Measurements from ENCODE around the gene HOXA7.

Gene HOXA7

DNA sequence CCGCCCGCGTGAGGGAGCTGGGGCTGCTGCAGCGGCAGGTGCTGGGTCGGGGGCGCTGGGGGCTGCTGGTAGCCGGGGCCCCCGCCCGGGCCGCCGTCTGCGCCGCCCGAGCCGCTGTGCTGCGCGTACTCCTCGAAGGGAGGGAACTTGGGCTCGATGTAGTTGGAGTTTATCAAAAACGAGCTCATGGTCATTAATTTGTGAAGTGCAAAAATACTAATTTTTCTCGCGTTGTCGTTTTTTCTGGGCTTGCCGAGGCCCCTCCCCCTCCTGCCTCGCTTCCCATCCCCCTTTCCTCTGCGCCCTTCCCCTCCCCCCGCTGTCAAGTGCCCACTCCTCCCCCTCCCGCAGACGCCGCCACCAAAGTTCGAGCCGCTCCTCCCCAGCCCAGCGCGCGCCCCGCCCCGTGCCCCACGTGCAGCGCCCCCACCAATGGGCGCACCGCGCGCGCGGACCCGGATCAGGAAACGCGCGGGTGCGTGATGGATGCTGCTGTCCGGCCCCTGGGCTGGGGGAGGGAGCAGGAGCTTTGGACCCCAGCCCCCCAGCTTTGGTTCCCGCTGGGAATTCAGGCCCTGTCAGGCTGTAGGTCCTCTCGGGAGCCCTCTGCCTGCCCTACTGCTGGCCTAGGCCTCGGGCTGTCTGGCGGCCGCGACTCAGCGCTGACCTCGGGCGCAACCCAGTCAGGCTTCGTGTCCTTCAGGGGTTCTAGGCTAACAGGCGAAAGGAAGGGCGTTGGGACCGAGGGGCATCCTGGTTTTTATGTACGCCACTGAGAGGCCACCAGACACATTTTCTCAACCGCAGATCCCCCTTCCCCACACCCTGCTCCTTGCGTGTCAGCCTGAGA, 25.7 kb downstream of the HOXA7 start, which contains the start of gene HOXA4:
TSS of gene HOXA4 (minus strand) at position 218 of the 850 bp plus-strand sequence. CDS start at position 194, 24 bp downstream.
- DNase-seq, result peak; percentile 77

DNA sequence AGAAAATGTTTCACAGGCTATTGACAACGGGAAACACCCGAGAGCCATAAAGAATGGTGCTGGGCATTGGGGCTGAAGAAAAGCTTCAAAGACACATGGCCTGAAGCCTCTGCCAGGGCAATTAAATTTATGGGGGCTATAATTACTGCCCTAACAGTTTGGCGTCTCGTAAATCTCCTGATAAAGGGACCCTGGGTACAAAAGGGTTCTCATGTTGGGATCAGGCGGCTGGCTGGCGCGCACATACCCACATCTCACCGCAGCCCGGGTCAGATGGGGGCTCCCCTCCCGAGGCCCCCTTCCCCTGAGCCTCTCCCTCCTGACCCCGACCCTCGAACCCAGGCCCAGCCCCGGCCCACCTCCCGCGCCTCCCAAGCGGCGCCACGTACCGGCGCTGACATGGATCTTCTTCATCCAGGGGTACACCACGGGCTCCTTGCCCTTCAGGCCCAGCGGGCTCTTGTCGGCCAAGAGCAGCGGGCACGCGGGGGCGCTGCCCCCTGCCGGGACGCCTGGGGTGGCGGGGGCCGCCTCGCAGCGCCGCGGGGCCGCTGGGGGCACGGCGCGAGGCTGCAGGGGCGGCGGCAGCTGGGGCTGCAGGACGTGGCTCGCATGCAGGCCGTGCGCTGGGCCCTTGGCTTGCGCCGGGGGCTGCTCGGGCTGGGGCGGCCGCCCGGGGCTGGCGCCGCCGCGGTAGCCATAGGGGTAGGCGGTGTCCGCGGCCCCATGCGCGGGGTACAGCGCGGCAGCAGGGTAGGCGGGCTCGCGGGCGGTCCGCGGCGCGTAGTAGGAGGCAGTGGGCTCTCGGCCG, 26.5 kb downstream of the HOXA7 start:
- DNase-seq, result no peak

DNA sequence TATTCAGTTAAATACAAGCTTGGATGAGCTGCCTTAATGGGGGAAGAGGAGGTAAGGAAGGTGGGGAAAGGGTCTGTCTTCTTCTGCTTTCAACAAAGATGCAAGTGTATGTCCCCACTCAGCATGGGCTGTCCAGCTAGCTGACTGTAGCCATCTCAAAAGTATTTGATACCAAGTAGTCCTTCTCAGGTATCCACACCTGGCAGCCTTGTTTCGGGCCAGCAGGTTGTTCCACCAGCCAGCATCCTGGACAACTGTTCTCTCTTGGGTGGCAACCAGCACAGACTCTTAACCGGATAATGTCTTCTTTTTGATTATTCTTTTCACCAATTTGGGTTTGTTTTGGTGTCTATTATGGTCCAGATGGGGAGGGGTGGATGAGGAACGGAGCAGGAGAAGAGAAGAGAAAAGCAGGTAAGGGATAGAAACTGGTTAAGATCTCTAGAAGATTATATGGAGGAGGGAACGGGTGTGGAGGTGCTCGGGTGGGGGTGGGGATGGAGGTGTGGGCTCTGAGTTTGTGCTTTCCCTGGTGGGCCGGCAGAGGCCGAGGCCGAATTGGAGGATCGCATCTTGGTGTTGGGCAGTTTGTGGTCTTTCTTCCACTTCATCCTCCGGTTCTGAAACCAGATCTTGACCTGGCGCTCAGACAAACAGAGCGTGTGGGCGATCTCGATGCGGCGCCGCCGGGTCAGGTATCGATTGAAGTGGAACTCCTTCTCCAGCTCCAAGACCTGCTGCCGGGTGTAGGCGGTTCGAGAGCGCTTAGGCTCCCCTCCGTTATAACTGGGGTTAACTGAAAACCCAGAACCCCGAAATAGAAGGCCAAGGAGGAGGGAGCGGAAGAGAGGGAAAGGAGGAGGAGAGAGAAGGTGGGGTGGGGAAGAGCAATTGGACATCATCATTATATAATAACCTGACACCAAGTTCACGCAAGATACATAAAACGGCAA, 27.4 kb downstream of the HOXA7 start:
- no peak for DNase-seq

DNA sequence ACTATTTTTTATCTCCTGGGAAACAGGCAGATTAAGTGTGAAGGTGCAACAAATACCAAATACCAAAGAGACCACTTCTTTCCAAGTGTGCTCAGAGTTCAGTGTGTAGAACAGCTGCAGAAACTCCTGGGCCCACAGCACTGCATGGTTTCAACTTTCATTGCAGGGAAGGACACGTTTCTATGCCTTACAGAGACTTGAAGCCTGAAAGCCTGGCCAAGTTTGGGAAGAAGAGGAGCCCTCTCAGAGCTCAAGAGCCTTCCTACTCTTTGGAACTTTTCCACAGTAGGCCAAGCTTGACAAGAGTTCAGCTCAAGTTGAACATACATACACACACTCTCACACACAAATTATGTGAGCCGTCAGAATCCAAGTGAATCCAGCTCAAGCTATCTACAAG, 28.4 kb downstream of the HOXA7 start:
- no peak for DNase-seq

DNA sequence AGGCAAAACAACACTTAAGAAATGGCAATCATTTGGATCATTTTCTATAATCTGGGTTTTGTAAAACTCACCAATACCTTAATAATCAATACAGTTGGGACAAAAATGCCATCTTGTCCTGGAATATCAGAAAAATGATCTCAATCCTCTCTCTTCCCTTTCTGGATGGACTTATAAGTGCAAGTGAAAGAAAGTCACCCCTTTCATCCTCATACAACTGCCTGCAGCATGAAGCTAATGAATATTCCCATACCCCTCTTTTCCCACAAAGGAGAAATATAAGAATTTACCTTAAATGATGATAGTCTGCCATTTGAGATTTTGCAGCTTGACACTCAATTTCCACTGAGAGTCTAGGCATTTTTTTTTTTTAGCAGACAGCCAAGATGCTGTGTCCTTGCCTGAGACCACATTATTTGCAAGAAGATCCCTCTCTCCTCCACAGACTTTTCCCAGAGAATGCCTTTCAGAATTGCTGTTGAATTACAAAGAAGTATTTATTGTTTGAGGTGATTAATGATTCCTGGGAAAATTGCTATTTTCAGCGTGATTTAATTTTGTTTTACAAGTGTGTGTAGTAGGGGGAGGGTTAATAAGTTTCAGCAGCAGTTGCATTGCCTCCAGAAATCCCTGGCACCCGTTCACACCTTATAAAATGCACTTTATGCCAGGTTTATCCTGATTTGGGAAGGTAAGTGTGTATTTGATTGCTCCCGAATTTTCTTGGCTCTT, 29.7 kb downstream of the HOXA7 start:
- no peak for DNase-seq

DNA sequence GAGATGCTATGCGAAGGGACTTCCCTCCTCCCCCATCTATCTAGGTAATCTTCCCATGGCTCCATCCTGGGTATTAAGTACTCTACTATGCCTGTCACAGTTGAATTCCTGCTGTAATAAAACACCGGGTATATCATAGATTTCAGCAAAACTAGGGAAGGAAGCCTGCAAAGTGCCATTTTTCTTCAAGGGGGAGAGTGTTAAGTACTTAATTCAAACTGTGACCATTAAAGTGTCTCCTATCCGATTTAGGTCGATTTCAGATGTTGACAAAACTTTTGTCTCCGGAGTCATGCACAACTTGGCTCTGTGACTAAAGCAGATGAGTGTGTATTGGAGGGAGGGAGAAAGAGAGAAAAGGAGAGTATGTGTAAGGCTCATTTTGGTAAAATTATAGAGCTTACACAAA, 30.5 kb downstream of the HOXA7 start:
- DNase-seq, result no peak

DNA sequence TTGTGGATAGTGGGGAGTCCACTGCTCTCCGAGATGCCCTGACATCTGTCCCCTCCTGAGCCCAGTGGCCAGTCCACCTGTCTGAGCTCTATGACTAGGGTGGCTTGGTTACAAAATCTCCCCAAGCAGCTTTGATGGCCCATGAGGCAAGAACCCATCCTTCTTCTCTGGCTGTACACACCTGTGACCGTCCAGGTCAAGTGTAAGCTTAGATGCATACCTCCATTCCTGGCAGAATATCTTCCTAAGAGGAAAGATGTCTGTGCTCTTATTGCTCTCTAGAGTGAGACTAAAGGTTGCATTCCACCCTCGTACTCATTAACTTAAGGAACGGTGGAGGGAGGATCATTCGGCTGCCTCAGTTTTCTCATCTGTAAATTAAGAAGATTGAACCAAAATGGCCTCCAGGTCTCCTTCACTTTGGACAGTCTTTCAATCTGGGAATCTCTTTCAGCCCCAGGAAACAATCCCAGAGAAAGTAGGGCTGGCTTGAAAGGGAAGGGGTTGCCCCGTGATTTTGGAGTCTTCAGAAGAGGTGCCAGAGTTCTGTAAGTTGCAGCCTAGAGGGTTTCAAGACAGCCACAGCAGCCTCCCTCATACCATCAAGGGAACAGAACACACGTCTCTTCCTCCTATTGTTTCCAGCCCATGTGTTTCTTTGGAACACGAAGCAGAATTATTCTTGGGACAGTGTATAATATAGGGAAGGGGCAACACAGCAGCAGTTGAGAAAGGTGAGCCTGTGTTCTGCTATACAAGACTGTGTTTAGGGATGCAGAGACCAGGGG, 31.4 kb downstream of the HOXA7 start:
- DNase-seq, result no peak

DNA sequence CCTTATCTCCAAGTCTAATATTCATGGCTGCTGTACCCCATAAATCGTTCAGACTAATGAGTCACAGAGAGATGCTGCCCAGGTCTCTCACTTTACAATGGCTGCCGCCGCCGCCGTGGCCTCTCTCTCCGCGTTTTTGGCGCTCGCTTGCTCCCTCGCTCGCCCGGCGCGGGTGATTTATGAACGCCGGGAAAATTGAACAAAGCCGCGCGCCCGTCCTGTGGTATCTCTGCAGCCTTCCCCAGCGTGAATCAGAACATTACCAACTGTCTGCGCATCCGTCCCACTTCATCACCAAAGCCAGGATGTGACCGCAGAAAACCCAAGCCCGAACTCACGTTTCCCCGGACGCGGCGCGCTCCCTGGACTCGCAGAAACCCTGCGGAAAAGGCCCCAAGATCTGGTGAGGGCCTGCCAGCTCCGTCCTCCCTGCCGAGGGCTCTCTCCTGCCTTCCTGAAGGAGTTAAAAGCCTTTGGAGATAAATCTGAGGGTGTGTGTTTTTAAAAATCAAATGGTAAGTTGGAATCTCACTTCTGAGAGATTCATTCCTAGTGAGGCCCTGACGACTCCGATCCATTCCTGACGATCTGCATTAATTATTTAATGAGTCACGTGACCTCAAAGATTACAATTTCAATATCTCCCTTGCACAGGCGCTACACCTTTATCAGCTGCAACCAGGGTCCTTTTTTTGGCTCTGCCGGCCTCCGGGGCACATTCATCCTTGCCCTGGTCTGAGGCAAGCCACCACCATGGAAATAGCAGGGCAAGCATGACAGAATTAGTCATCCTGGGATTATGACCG, 32.2 kb downstream of the HOXA7 start:
- no peak for DNase-seq

DNA sequence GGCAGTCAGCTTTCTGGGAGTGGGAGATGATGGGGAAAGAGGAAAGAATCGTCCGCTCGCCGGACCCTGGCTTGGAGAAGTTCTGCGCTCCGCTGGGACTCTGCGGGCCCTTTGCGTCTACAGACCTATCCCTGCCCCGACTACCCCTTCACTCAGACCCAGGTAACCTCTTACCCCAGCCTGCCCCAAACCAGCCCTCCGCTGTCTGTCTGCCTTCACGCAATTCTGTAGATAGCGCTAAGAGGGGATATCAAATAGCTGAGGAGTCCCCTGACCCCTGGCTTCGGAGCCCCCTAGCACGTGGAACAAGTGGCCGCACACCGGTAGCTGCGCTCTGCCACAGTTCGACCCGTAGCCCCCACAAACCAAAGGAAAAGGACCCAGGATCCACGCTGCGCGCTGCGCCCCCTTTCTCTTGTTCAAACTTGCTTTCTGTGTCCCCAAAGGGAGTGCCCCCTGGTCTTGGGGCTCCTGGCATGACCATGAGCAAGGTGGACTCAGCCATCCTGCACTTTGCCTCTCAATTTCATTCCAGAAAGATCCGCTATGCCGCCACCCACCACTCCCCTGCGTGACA, 32.9 kb downstream of the HOXA7 start:
- DNase-seq, result no peak

DNA sequence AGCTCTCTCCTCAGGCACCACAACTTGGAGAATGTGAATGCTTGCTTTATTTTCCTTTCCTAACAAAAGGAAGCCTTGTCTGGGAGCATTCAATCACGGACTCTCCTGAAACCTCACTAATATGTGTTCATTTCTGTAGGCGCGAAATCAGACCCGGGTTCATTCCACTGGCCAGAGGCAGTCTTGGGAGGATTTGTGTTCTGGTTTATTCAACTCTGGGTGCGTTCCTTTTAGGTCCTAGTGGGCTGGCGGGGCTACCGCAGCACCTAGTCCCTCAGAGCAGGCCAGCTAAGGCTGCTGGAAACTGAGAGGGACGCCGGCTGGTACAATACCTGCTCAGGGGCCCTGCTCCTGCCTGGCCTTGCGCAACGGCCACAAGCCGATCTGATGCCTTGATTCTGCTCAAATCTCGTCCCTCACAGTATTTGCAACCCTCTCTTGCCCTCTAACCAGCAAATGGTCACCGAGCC, 33.4 kb downstream of the HOXA7 start:
- DNase-seq, result no peak

DNA sequence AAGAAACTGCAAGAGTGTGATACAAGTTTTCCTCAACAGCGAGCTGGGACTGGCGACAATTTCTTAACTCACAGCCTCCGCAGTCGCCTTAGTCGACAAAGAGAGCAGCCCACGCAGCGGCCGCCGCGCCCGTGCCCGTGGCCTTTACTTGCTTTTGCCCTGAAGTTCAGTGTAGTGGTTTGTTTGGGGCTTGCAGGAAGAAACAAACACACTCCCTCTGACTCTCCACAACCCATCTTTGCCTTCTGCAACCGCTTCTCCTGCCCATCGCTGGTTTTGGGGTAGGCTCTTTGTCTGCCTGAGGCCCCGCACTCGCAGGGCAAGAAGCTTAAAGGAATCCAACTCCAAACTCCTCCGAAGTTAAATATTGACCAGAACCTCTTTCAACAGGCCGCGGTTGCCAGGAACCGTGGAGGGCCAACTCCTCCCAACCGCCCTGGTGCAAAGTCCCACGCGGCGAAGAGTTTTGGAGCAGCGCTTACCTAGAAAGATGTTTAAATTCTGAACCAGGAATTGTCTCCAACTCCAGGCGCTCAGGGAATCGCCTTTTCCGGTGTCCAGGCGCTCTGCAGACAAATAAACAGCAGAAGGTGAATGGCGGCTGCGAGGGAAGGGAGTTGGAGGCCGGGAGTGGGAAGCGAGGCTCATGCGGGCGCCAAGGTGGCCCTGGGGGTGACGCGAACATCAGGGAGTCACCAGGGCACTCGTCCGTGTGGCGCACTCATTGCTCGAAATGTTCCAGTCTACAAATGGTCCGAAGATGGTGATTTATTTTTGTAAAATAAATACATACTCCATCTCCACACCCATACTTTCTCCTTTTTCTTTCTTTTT, 34.2 kb downstream of the HOXA7 start:
- no peak for DNase-seq

DNA sequence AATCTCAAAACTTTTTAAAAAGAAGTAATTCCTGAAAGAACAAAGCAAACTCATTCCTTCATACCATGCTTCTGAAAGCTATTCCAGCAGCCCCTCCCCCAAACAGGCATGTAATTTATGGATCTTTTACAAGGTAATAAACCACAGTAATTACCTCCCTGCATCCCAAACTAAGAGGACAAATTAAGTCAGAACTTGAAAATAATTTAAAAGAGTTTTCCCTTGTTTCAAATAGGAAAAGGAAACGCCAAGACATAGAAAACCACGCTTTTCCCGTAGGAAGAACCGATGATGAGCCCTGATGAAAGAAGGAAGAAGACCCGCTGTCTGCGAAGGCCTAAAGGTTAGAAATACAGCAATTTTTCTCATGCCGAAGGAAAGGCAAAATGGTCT, 34.8 kb downstream of the HOXA7 start:
- DNase-seq, result no peak

DNA sequence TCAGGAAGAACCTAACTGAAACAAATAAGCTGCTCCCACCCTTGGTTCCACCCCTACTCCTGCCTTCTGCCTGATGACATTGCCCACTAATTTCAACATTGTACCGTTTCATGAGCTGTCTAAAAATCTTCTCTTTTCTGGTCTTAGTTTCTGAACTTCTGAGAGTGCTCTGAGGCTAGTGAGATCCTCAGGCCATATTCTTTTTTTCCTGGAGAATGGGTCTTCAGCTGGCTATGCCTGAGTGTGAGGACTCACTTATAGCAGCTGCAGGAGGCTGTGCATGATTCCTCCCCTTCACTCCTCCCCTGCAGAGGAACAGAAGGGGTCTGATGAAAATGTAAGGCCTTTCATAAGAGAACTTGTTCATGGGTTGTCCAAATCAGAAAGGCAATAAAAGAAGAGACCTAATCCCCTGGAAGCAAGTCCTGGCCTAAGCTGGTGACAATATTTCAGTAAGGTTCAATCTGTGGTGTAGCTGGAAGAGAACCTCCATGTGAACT, 37.0 kb downstream of the HOXA7 start:
- no peak for DNase-seq

DNA sequence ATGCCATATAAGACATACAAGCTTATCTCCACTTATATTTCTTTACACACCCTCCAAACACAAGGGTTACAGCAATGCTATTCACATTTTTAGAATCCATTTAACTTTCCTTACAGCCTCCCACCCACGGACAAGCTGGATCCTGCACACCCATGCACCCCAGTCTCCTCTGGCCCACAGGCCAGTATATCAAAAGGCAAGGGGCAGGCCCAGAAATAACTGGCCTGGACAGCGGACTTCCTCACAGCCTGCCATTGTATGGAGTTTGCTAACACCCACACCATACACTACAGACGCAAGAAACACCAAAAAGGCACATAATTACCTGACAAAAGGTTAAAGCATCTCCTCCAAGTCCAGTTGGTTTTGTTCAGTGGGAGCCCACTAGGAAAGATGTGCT, 37.9 kb downstream of the HOXA7 start:
- no peak for DNase-seq

DNA sequence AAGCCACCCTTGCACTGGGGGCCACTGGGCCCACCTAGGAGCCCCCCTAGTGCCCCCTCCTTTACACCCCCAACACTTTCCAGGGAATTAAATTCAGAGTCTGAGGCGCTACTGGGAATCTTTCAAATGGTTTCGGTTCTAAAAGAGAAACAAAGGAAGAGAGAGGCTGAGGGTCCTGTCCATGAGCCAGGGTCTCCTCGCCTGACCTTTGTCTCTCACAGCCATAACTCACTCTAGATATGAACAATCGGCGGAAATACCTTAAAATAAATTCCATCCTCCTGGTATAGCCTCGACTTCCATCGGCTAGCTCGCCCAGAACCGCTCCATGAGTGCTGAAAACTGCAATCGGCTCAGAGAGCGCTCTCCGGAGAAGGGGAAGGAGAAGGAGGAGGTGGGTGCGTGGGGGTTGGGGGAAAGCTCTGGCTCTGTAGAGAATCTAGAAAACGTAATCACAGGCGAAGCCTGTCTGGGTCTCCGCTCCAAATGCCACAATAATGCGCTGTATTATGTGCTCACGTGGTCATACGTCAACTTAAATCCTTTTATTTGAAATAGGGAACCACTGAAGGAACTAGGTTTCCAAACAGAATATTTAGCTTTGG, 38.5 kb downstream of the HOXA7 start:
- no peak for DNase-seq

DNA sequence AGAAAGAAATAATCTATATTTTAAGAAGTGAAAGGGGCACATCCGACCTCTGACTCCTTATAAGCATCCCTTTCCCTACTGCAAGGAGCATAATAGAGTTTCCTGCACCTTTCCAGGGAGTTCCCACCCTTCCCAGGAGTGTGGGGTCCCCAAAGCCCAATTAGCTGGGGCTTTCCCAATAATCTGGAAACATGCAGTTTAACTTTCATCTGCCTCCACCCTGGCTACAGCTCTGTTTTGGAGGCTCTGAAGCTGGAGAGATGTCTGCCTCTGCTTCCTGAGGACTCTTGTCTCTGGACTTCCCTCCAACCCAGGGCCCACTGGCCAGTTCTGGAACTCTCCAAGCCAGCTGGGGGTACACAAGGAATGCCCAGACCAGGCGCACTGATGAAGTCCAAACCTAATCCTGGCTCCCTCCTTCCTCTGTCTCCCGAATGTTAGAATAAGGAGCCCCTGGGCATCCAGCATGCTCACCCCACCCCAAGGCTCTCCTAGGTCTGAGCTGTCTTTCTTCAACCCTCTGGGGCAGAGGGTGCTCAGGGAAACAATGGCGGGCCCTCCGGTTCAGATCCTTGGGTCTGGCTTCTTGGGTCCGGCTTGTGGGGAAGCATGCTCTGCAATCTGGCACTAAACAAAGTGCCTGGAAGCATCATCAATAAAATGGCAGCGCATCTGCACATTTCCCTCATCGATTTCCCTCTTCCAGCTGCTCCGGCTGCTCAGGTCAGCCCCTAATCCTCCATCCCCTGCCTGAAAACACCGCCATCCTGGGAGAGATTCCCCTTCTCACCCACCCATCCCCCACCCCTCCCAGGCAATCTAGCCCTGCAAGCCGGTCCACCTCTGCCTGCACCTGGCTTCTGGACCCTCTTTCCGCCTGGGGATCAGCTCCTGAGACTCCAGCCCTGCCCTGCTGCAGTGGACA, 39.3 kb downstream of the HOXA7 start:
- DNase-seq, result no peak

Data from activated CD8-positive, alpha-beta memory T cell treated with anti-CD3 and anti-CD28 coated beads, Interleukin-2, amount 50 U/mL, for 4 hours (primary cell).